Esophagus (tissue), 2 donors: ENCODE results near the gene SCUBE3. TPM values are rescaled to one million over a fixed set of nuclear protein-coding genes. Genes with fewer than 3 reads are reported as not detected.

Source experiments
- H3K27ac ChIP-seq, 2 donors: one replicate each; pipeline ENCODE4 v1.5.1; 2013; ENCODE audit warnings: low read depth in 2 of 2, mild to moderate bottlenecking in 2 of 2, inconsistent platforms in 1 of 2, low read length in 1 of 2, moderate library complexity in 1 of 2
- H3K27me3 ChIP-seq, 2 donors: one replicate each; pipeline ENCODE4 v1.6.1; 2013; ENCODE audit warnings: low read length in 2 of 2, control low read depth in 1 of 2, mild to moderate bottlenecking in 1 of 2; ENCODE audit not compliant: insufficient read depth in 2 of 2, control insufficient read depth in 1 of 2
- H3K36me3 ChIP-seq, 2 donors: one replicate each; pipeline ENCODE4 v1.6.1; 2013; ENCODE audit warnings: low read length in 1 of 2; ENCODE audit not compliant: control insufficient read depth in 2 of 2, insufficient read depth in 2 of 2
- H3K4me1 ChIP-seq, 2 donors: one replicate each; pipeline ENCODE4 v1.6.1; 2013; ENCODE audit warnings: low read length in 1 of 2; ENCODE audit not compliant: control insufficient read depth in 2 of 2, insufficient read depth in 2 of 2
- H3K4me3 ChIP-seq, 2 donors: one replicate each; pipeline ENCODE4 v1.5.1; 2013; ENCODE audit warnings: low read length in 2 of 2, mild to moderate bottlenecking in 2 of 2, low read depth in 1 of 2, moderate library complexity in 1 of 2
- H3K9me3 ChIP-seq, 2 donors: one replicate each; pipeline ENCODE4 v1.6.1; 2013; ENCODE audit warnings: mild to moderate bottlenecking in 2 of 2, low read depth in 1 of 2, low read length in 1 of 2, moderate library complexity in 1 of 2; ENCODE audit not compliant: control insufficient read depth in 2 of 2, insufficient read depth in 1 of 2
- WGBS, 2 donors: extraction: QIAGEN DNeasy Blood & Tissue Kit; methylation state at CpG; one replicate each; pipeline ENCODE4 v1.1.7; 2013; 5-methylcytosine and 5-hydroxymethylcytosine counted together
- polyA plus RNA-seq, 2 donors: library from polyadenylated mRNA; stranded (reverse); fragments of 200-250 nt; gene quantifications; one replicate each; pipeline ENCODE4 v1.2.3, GENCODE V29; 2013
- donor health status: healthy with polysubstance abuse.
- donor health status: Bipolar disorder and iron deficiency.

SCUBE3 gene
- polyA plus RNA-seq, 2 donors = 0.12 to 0.14 TPM

- WGBS, 2 donors = 90 to 93% methylated on average over 13 of the region's 13 CpGs
- H3K27me3 ChIP-seq = no peaks in the 10 kb centered on the region
- H3K4me3 ChIP-seq = no peak overlapping the region
- H3K4me1 ChIP-seq = peaks cover 0 to 3% of the 10 kb centered on the region in 2 donors
- peaks cover 27 to 49% of the 10 kb centered on the region in 2 donors for H3K36me3 ChIP-seq
- H3K9me3 ChIP-seq = no peaks in the 10 kb centered on the region
- H3K27ac ChIP-seq = no peak overlapping the region
These were observed 77.7 kb downstream of the SCUBE3 start for GRCh38 chr6:35291491-35291890.

GRCh38 chr6:35292494-35292893 is 78.7 kb downstream of the SCUBE3 start:
- no peak overlapping the region for H3K27ac ChIP-seq
- no peaks in the 10 kb centered on the region for H3K27me3 ChIP-seq
- 73 to 76% methylated on average over 15 of the region's 15 CpGs for WGBS, 2 donors
- no peaks in the 10 kb centered on the region for H3K9me3 ChIP-seq
- peaks cover 0 to 2% of the 10 kb centered on the region in 2 donors for H3K4me1 ChIP-seq
- H3K36me3 ChIP-seq = peaks cover 22 to 49% of the 10 kb centered on the region in 2 donors
- no peak overlapping the region for H3K4me3 ChIP-seq

DNA sequence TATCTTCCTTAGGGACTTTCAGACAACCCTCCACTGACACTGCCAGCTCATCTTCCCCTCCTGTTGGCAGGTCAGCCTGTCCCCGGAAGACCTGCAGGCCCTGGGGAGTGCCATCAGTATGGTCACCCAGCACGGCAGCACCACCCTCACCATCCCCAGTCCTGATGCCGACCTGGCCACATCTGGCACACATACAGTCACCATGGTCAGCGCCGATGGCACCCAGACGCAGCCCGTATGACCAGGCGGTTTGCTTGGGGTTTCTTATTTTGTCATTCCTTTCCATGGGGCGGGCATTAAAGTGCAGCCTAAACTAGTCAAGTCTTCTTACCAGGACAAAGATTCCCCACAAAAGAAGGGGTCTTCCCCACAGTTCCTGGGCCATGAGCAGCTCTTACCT is 79.9 kb downstream of the SCUBE3 start:
- WGBS, 2 donors = 88 to 92% methylated on average over 9 of the region's 9 CpGs
- H3K9me3 ChIP-seq = no peaks in the 10 kb centered on the region

GRCh38 chr6:35294308-35294945 is 80.7 kb downstream of the SCUBE3 start:
- H3K27ac ChIP-seq = no peak overlapping the region
- no peak overlapping the region for H3K4me3 ChIP-seq
- peaks cover 0 to 3% of the 10 kb centered on the region in 2 donors for H3K4me1 ChIP-seq
- H3K27me3 ChIP-seq = no peaks in the 10 kb centered on the region
- WGBS, 2 donors = 56 to 58% methylated on average over 10 of the region's 10 CpGs
- H3K9me3 ChIP-seq = no peaks in the 10 kb centered on the region
- peaks cover 16 to 42% of the 10 kb centered on the region in 2 donors for H3K36me3 ChIP-seq

More for the DNA sequence above, 79.9 kb downstream of the SCUBE3 start:
- no peak overlapping the region for H3K4me3 ChIP-seq
- peaks cover 16 to 44% of the 10 kb centered on the region in 2 donors for H3K36me3 ChIP-seq
- H3K27me3 ChIP-seq = no peaks in the 10 kb centered on the region
- H3K4me1 ChIP-seq = peaks cover 0 to 2% of the 10 kb centered on the region in 2 donors
- H3K27ac ChIP-seq = no peak overlapping the region

GRCh38 chr6:35295036-35295435 is 81.3 kb downstream of the SCUBE3 start:
- peaks cover 0 to 3% of the 10 kb centered on the region in 2 donors for H3K4me1 ChIP-seq
- peaks cover 11 to 39% of the 10 kb centered on the region in 2 donors for H3K36me3 ChIP-seq
- H3K9me3 ChIP-seq = no peaks in the 10 kb centered on the region
- H3K27ac ChIP-seq = no peak overlapping the region
- no peak overlapping the region for H3K4me3 ChIP-seq
- WGBS, 2 donors = 94 to 98% methylated on average over 2 of the region's 2 CpGs
- H3K27me3 ChIP-seq = no peaks in the 10 kb centered on the region

DNA sequence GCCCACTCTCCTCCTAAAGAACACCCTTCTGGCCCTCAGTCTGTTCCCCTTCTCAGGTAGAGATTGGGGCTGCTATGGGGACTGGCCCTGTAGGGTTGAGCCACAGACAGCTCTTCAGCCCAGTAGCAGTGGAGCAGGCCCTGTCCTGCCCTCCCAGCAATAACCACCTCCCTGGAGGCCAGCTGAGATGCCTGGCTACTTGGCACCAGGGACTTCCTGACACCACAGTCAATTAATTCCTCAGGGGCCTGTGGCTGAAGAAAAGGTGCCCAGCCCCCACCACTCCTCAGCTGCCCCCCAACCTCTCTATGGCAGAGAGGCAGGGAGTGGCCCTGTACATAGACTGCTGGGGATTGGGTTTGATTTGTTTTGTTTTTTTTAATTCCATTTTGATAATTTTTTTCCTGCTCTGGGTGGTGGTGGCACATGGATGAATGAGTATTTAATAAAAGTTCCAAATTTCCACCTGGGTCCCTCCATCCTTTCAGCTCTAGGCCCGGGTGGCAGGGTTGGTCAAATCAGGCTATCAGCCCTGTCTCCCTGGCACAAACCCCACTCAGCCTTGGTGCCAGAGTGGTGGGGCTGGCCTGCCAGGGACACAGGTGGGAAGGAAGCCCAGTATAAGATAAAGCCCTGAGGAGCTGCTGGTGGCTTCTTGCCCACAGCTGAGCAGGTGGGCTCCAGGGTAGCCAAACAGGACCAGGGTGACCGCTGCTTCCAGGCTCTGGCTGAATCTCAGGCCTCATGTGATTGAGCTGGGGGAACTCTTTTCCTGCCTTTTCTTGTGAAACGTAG is 82.0 kb downstream of the SCUBE3 start:
- Histone ChIP-seq H3K27ac (no peak overlapping the region), H3K27me3 (no peaks in the 10 kb centered on the region), H3K4me3 (no peak overlapping the region), H3K4me1 (peaks cover under 1 to 6% of the 10 kb centered on the region in 2 donors), H3K9me3 (no peaks in the 10 kb centered on the region), H3K36me3 (peaks cover 9 to 32% of the 10 kb centered on the region in 2 donors)
- 52 to 57% methylated on average over 3 of the region's 3 CpGs for WGBS, 2 donors

DNA sequence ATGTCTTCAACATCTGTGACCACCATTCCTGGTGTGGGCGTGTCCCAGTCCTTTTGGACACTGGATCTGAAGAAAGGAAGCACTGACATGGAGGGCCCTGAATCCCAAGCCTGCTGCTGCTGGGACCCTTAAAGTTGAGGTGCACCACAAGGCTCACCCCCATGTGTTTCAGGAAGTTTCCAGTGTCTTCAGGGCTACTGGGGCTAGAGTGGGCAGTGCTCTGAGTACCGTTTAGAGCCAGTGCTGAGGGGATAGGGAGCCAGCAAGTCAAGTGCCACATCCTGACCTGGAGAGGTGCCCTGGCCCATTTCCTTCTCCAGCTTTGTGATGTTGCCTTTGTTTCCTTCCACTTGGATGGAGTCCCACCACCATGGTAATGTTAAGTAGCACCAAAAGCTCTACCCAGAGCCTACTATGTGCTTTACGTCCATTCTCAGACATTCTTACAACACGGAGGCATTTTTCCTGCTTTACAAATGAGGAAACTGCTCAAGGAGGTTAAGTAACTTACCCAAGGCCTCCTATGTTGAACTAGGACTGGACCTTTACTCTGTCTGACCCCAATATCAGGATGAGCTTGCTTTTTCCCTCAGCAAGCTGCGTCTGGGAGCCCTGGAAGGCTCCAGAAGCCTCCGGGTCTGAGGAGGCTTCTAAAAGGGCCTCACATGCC is 83.3 kb downstream of the SCUBE3 start:
- 50 to 55% methylated on average over 6 of the region's 6 CpGs for WGBS, 2 donors
- Histone ChIP-seq H3K4me1 (peaks cover 4 to 9% of the 10 kb centered on the region in 2 donors), H3K27ac (peak overlapping the region in 1 of 2 donors; percentile 64), H3K36me3 (peaks cover 3 to 19% of the 10 kb centered on the region in 2 donors), H3K9me3 (no peaks in the 10 kb centered on the region), H3K27me3 (no peaks in the 10 kb centered on the region), H3K4me3 (no peak overlapping the region)

GRCh38 chr6:35297601-35298481 is 84.1 kb downstream of the SCUBE3 start, which contains the start of gene DEF6:
TSS of gene DEF6 (plus strand) at chr6:35297818. CDS start at chr6:35297857, 39 bp downstream.
- Histone ChIP-seq H3K27ac (peak within 1 kb of the TSS; percentile 93 to 95), H3K27me3 (no peaks in the 10 kb centered on the region), H3K9me3 (no peaks in the 10 kb centered on the region), H3K36me3 (peaks cover 0 to 12% of the 10 kb centered on the region in 2 donors), H3K4me3 (peak within 1 kb of the TSS; percentile 65 to 70), H3K4me1 (peaks cover 4 to 9% of the 10 kb centered on the region in 2 donors)
- WGBS, 2 donors = 13% methylated on average over 34 to 35 of the region's 35 CpGs
